Tongue (tissue), 2 donors: Measurements from ENCODE around the gene SLC2A4. TPM values are rescaled to one million over a fixed set of nuclear protein-coding genes. Genes with fewer than 3 reads are reported as not detected.

Experiments used
- DNase-seq: peaks from one replicate; pipeline ENCODE4 v3.0.0-alpha.2; 2015
- total RNA-seq: library from RNA; depleted of rRNA; stranded (reverse); fragments of >200 nt; gene quantifications from one replicate; pipeline ENCODE4 v1.2.3, GENCODE V29; 2014

Gene SLC2A4
- total RNA-seq, 1 donor from 2014 or later, result 75.2 TPM

- DNase-seq, result peak; percentile 100
Measured at GRCh38 chr17:7306911-7307685, 25.6 kb downstream of the SLC2A4 start, which contains the start of gene EIF5A. Gene EIF5A, plus strand, starts transcription at chr17:7307628. Its CDS starts 2,008 bp downstream, at chr17:7309636.

DNA sequence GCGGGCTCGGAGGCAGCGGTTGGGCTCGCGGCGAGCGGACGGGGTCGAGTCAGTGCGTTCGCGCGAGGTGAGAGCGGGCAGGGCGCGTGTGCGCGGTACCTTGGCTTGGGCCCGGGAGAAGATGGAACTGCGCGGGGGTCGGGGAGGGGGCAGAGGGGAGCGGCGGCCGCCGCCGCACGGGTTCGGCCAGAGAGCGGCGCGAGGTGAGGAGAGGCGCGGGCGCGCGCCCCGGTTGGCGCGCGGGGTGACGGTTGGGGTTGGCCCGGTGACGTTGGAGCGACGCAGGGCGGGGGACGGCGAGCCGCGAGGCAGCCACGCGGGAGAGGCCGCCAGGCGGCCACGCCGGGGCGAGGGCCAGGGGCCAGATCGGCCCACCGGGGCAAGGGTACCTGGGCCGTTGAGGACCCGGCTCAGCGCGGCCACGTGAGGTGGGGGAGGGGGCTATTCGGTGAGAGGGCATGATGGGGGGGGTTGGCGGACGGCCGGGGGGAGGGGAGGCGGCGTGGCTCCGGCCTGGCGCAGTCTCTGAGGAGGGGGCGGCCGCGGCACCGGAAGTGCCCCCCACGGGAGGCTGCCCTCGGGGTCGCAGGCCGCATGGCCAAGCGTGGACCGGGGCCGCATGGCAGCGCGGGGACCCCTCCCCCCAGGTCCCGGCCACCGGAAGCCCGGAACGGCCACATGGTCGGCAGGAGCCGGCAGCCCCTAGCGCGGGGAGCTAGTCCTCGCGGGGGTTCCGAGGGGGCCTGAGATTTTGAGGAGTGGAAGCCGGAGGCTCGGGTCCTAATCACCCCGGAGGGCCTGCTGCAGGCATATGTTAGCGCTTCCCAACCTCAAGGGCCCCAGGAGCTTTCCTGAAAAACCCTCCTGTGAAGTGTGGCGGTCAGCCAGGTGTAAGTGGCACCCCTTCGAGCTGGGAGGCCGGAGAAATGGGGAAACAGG is 26.4 kb downstream of the SLC2A4 start:
- DNase-seq, result peak; percentile 36

- DNase-seq, result peak; percentile 86
Measured at GRCh38 chr17:7308625-7309433, 27.3 kb downstream of the SLC2A4 start.

DNA sequence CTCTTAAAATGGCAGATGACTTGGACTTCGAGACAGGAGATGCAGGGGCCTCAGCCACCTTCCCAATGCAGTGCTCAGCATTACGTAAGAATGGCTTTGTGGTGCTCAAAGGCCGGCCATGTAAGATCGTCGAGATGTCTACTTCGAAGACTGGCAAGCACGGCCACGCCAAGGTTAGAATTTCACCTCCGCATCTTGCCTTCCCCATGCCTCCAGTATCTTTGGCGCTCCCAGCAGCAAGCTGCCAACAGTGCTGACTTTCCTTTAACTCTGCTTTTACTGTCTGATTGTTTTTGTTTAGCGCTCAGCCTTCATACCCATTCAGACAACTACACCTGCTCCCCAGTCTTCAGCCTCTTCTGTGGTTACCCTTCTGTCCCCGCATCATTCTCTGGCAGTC is 28.1 kb downstream of the SLC2A4 start:
- no peak for DNase-seq

DNA sequence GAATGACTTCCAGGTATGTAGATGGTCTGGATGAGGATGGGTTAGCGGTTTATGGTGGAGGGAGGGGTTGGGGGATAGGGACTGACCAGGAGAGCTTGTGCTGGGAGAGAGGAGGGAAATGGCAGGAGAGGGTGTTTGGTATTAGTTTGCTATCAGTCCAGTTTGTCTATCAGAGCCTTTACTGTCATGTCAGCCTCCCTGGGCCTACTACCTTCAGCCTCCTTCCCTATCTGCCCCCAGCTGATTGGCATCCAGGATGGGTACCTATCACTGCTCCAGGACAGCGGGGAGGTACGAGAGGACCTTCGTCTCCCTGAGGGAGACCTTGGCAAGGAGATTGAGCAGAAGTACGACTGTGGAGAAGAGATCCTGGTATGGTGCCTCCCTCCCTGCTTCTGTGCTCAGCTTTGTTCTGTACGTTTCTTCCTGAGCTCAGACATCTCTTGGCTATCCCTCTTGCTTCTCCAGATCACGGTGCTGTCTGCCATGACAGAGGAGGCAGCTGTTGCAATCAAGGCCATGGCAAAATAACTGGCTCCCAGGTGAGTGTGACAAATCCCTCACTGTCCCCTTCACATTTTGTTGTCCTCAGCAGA is 29.7 kb downstream of the SLC2A4 start:
- DNase-seq, result no peak

- no peak for DNase-seq
Measured at GRCh38 chr17:7312432-7313087, 31.0 kb downstream of the SLC2A4 start.

DNA sequence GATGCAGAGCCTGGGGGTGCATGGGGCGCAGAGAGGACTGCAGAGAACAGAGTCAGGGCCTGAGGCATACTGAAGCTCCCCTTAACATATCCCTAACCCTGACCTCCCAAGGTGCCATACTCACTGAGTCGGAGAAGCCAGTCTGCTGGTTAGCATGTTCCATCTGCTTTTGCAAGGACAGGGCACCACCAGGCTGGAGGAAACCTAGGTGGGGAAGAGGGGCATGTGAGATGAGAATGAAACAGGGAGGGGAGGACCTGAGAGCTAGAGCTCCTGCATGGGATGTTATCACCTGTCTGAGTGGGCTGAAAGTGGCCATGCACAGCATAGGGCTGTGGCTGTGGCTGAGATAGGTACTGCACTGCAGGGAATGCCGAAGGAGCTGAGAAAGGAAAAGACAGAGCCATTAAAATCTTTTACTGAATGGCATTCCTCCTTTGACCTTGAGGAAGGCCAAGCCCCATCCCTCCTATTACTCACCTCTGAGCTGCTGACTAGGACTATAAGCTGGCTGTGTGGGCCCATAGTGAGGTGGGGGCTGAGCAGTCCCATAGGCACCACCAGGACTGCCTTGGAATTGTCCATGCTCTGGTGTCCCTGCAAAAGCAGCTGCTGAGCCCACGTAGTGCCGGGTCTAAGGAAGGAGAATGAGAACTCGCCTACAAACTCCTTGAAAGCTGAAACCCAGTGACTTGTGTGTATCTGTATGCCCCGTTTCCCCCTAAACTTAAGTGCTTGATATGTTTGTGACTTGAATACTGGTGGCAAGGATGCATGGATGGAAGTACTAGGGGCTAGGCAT is 31.8 kb downstream of the SLC2A4 start:
- DNase-seq, result no peak

GRCh38 chr17:7313890-7314718 is 32.6 kb downstream of the SLC2A4 start:
- no peak for DNase-seq

DNA sequence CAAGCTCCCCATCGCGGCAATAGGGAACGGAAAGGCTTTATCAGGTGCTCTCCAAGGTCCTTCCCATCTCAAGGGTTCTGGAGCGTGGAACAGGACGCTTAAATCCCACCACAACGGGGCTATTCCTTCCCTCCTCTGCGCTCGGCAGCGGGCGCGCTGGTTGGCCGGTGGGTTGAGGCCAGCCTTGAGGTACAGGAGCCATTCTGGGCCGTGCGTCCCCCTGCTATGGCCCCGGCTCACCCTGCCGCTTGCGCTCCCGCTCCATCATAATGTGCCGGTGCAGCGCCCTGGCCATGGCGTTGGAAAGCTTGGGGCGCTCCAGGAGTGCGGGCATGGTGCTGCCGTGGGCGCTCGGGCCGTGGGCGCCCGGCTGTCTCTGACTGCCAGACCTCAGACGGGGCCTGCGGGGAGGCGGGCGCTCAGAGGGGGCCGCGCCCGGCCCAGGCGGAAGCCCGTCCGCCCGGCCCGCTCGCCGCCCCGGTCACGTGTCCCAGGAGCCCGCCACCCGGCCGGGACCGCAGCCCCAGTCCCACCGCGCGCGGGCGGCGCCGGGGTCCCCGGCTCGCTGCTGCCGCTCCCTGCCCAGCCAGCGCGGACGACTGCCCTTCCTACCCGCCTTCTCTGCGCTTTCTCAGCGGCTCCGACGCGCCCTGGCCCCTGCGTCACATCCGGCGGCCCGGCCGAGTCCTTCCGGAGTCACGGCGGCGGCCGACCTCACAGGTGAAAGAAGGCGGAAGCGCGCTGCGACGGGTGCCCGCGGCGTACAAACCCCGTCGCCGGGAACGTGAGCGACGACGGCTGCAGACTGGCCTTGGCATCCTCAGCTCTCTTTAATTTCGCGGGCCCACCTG is 33.4 kb downstream of the SLC2A4 start, which contains the start of gene GPS2:
TSS of gene GPS2 (minus strand) at position 642 of the 851 bp plus-strand sequence. CDS start at position 334, 308 bp downstream.
- DNase-seq, result peak; percentile 94

DNA sequence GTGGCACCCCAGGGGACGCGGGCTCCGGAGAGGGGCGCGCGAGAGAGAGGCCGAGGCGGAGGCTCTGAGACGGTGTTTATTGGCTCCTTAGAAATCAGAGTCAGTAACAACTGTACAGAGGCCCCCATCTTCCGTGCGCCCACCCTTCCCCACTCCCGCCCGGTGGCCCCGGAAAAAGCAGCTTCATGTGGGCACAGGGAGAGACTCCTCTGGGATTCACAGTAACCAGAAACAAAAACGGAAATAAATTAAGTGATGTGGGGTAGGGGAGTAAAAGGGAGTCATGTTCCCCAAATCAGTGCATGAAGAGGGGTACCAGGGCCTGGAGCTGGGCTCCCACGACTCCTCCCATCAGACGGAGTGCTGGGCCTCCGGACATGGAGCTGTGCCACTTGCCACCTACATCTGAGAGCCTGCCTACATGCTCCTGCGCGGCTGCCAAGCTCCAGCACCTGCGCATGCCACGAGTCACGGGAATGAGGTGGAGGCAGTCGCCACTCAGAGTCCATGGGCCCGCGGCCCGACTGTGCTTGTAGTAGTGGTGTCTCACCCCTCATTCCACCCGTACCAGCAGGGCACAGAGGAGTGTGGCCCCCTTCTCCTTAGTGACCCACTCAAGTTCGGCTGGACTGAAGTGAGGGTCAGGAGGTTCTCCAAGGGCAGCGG is 34.2 kb downstream of the SLC2A4 start:
- no peak for DNase-seq

DNA sequence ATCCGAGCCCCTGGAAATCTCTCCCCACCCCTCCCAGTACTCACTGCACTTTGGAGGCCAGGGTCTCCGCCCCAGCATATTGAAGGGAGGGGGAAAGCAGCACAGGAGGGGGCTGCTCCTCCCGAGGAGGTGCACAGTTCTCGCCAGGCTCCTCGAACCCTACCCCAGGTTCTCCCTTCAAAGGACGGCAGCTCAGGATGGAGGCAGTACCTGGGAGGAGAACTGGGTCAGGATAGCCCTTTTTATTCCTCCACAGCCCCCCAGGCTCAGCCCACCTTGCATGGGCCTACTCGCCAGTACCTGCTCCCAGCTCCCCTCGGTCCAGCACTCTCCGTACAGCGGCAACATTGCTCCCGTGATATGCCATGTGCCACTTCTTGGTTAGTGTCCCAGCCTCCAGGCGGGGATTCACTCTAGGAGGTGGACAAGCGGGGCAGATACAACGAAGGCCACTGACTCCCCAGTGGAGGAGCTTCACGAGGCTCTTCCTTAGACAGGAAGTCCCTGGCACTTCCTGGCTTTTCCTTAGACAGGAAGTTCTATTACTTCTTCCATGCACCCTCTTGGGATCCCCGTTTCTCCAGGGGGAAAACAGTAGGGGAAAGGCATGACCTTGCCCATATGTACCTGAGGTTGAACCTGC is 35.8 kb downstream of the SLC2A4 start:
- DNase-seq, result no peak

GRCh38 chr17:7318121-7318860 is 36.8 kb downstream of the SLC2A4 start:
- DNase-seq, result no peak

DNA sequence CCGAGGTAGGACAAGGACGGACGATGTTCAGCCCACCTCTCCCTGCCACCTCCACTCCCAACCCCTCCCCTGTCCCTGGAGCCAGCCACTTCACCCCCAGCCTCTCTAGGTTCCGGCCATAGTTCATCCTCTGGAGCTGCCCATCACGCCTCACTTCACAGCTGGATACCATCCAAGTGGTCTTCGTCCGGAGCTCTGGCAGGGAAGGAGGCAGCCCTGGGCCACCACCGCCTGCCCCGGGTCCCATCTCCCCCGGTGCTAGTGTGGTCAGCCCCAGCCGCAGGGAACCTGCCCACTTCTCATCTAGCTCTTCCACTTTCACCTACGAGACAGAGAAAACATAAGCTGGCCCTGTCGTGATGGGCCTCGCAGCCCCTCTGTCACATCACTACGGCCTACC is 39.9 kb downstream of the SLC2A4 start:
- no peak for DNase-seq

- DNase-seq, result no peak
Measured at GRCh38 chr17:7322520-7323194, 41.1 kb downstream of the SLC2A4 start.

DNA sequence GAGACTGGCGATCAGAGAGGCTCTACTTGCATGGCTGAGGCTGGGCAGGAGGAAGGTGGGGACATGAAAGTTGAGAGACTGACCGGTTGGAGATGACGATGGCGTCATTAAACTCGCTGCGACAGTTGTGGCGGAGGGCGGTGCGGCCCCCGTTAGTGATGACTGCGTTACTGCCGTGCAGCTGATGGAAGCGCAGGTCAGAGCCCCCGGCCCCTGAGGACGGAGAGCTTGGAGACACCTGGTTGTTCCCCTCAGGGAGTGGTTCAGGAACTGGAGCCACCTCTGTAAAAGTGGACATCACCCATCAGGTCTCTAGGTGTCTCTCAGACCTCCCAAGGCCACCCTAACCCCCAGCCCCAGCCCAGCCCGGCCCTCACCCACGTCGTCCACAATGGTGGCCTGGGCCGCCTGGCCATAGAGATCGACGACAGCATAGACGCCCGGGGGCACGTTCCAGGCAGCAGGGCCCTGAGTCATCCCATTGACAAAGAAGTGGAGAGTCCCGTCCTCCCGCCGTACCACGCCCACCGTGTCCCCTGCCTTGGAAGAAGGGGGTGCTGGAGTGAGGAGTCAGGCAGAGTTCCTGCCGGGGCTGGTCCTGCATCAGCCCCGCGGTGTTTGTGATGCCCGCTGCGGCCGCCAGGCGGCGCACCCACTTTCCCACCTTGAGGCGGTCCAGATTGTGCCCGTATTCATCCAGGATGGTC is 42.4 kb downstream of the SLC2A4 start:
- DNase-seq, result peak; percentile 52
